Endothelial cell of umbilical vein (primary cell): ENCODE results near the gene TNFRSF21. TPM values are rescaled to one million over a fixed set of nuclear protein-coding genes. Genes with fewer than 3 reads are reported as not detected.

Experiments used
- BruUV-seq: library from RNA; stranded (reverse); fragments of 400-500 nt; replicated peaks from 2 replicates; lab custom pipeline; 2021; lab: Mats Ljungman, UMichigan
- CTCF ChIA-PET: fragments of 300-600, 350-600 bp; sonication (Branson Sonifier 250); formaldehyde crosslinking; loops from one replicate; lab custom pipeline; 2021; ENCODE audit warnings: antibody characterized with exemption, inconsistent platforms; lab: Charles Lee
- POLR2A ChIA-PET: fragments of 300-600, 350-600 bp; sonication (Branson Sonifier 250); formaldehyde crosslinking; loops from one replicate; lab custom pipeline; 2021; ENCODE audit warnings: antibody characterized with exemption, inconsistent platforms; lab: Charles Lee
- DNase-seq: peaks from one replicate; pipeline ENCODE4 v3.0.0-alpha.2; 2011; ENCODE audit warnings: low read depth, low spot score
- FAIRE-seq: peaks from 2 replicates; lab custom pipeline; 2011; peaks lifted over from hg19 to GRCh38; lab: Jason Lieb, UNC
- H2AFZ ChIP-seq: 2 replicates; pipeline ENCODE4 v1.6.0; 2012; ENCODE audit warnings: low read depth, low read length, control low read depth, inconsistent platforms
- H3K27ac ChIP-seq: 2 replicates; pipeline ENCODE4 v1.5.1; 2011; ENCODE audit warnings: low read depth, mild to moderate bottlenecking, control low read depth, low read length, moderate library complexity; ENCODE audit not compliant: insufficient read depth
- H3K27me3 ChIP-seq, 2 experiments: 2 replicates each; pipeline versions ENCODE4 v1.6.0 to v1.6.1; 2011; ENCODE audit warnings: low read length in 2 of 2, mixed read lengths in 1 of 2; ENCODE audit not compliant: control insufficient read depth in 2 of 2, insufficient read depth in 2 of 2
- H3K36me3 ChIP-seq, 2 experiments: 2 replicates in 1 of 2; 3 replicates in 1 of 2; pipeline ENCODE4 v1.5.1; 2011; ENCODE audit warnings: low read length in 2 of 2, mild to moderate bottlenecking in 1 of 2, moderate library complexity in 1 of 2; ENCODE audit not compliant: control insufficient read depth in 2 of 2, insufficient read depth in 2 of 2; ENCODE audit errors: extremely low read depth in 1 of 2
- H3K4me1 ChIP-seq: 3 replicates; pipeline ENCODE4 v1.5.1; 2011; ENCODE audit warnings: mild to moderate bottlenecking, low read length; ENCODE audit not compliant: control insufficient read depth, insufficient read depth; ENCODE audit errors: extremely low read depth
- H3K4me2 ChIP-seq: 2 replicates; pipeline ENCODE4 v1.6.1; 2011; ENCODE audit warnings: low read length, control low read depth, mixed read lengths; ENCODE audit not compliant: insufficient read depth
- H3K4me3 ChIP-seq, 3 experiments: fragments of 200-600 bp in 1 of 3; sonication (generic), shearing (Covaris generic) in 1 of 3; replicated peaks in 1 of 3; 2 replicates each; pipeline ENCODE4 v1.5.1; 2011 to 2016; ENCODE audit warnings: control low read depth in 3 of 3, low read length in 3 of 3, mild to moderate bottlenecking in 2 of 3, inconsistent platforms in 1 of 3, low read depth in 1 of 3, moderate library complexity in 1 of 3; ENCODE audit not compliant: insufficient read depth in 1 of 3
- H3K79me2 ChIP-seq: 2 replicates; pipeline ENCODE4 v1.6.0; 2012; ENCODE audit warnings: low read length, inconsistent platforms; ENCODE audit not compliant: control insufficient read depth, insufficient read depth
- H3K9ac ChIP-seq: replicated peaks from 2 replicates; pipeline ENCODE3; 2011; ENCODE audit warnings: low read length, control low read depth; ENCODE audit not compliant: insufficient read depth; ENCODE audit errors: extremely low read depth
- H3K9me1 ChIP-seq: replicated peaks from 3 replicates; pipeline ENCODE4 v1.6.0; 2011; ENCODE audit warnings: mild to moderate bottlenecking, low read length; ENCODE audit not compliant: control insufficient read depth, insufficient read depth; ENCODE audit errors: extremely low read depth
- H3K9me3 ChIP-seq: replicated peaks from 2 replicates; pipeline ENCODE4 v1.5.1; 2012; ENCODE audit warnings: low read length, inconsistent platforms; ENCODE audit not compliant: control insufficient read depth, insufficient read depth
- H4K20me1 ChIP-seq: replicated peaks from 2 replicates; pipeline ENCODE3; 2011; ENCODE audit warnings: mild to moderate bottlenecking, low read length; ENCODE audit not compliant: control insufficient read depth, insufficient read depth; ENCODE audit errors: extremely low read depth
- EZH2 ChIP-seq: IDR thresholded peaks from 2 replicates; pipeline ENCODE4 v1.6.1; 2012; ENCODE audit warnings: borderline replicate concordance, low read depth, mild to moderate bottlenecking, moderate library complexity, low read length, inconsistent platforms; ENCODE audit not compliant: severe bottlenecking
- FOS ChIP-seq: IDR thresholded peaks from 2 replicates; pipeline ENCODE4 v1.6.1; 2011; ENCODE audit warnings: mild to moderate bottlenecking, low read length, moderate library complexity, borderline replicate concordance; ENCODE audit not compliant: insufficient read depth
- POLR2A ChIP-seq: IDR thresholded peaks from 2 replicates; pipeline ENCODE4 v1.6.1; 2012; ENCODE audit warnings: low read depth, mild to moderate bottlenecking, control low read depth, low read length
- POLR2AphosphoS5 ChIP-seq: IDR thresholded peaks from 2 replicates; pipeline ENCODE4 v1.6.1; 2012; ENCODE audit warnings: low read depth, mild to moderate bottlenecking, control low read depth, low read length, moderate library complexity; ENCODE audit not compliant: insufficient read depth
- dilution Hi-C: fragments of 300-500 bp; cut with MboI; formaldehyde crosslinking; loops from one replicate; pipeline ENCODE4 v1.15.0; 2019; ENCODE audit warnings: low sequenced_read_pairs; ENCODE audit not compliant: extremely low pct_ligation_motif_present
- intact Hi-C: fragments of 100-400 bp; cut with micrococcal nuclease; formaldehyde crosslinking; loops from one replicate; pipeline ENCODE4 v1.10.0; 2022
- polyA plus RNA-seq, 4 experiments: library from polyadenylated mRNA; depleted of rRNA in 3 of 4; stranded (reverse) in 3 of 4; unstranded in 1 of 4; fragments of >200 nt; gene quantifications; 2 replicates each; pipeline versions ENCODE4 v1.2.1 to v1.2.3, GENCODE V29; 2011 to 2012; ENCODE audit warnings: missing spikeins in 1 of 4
- total RNA-seq: library from RNA; stranded (reverse); gene quantifications from 2 replicates; pipeline ENCODE4 v1.2.3, GENCODE V29; 2021
- TF ChIP-seq, protein P1 (sequence below): IDR thresholded peaks from 2 replicates; pipeline ENCODE4 v1.6.1; 2011; ENCODE audit not compliant: insufficient read depth, insufficient read length

The TNFRSF21 gene
- total and polyA plus RNA-seq, 2 donors (not counting 3 experiments of a cell fraction or from before 2014, with no cell fraction given): 26.0 to 40.6 TPM

DNA sequence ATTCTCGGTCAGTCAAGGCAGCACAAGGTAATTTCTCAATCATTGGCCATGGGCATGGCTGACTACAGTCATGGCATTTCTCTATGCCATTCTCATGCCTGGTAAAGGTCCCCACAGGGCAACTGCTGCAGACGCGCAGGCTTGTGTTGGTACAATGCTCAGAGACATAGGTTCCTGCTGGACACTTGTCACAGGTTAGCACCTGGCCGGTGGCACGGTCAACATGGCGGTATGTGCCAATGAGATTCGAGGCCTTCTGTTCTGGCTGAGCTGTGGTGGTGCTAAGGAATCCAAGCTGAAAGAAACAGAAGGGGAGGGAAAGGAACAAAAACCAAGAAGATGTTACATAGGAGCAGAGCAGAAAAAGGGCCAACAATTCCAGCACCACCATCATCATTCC is 23.4 kb downstream of the TNFRSF21 start:
- Histone ChIP-seq H3K4me3 (no peak overlapping the region), H3K9ac (no peak overlapping the region), H3K27me3 (no peaks in the 10 kb centered on the region), H3K79me2 (peaks cover 6% of the 10 kb centered on the region), H3K4me2 (no peak overlapping the region), H3K36me3 (peaks cover 15 to 18% of the 10 kb centered on the region in 2 experiments), H4K20me1 (peaks cover 2% of the 10 kb centered on the region), H3K9me1 (no peaks in the 10 kb centered on the region), H3K4me1 (no peaks in the 10 kb centered on the region), H3K9me3 (no peaks in the 10 kb centered on the region), H3K27ac (no peak overlapping the region), H2AFZ (no peak overlapping the region)
- ChIA-PET POLR2A (no interaction called here), CTCF (interaction anchor here (1.4 kb wide), 1 partner anchor 22 kb away, joined by 4 read pairs; no protein-coding TSS in a partner anchor)
- FAIRE-seq (no peak), DNase-seq (no peak)
- TF ChIP-seq EZH2 (no peak), POLR2A (no peak), FOS (no peak)
- dilution Hi-C loops (no loop called here), intact Hi-C loops (no loop called here)
- BruUV-seq: no TSS peak

DNA sequence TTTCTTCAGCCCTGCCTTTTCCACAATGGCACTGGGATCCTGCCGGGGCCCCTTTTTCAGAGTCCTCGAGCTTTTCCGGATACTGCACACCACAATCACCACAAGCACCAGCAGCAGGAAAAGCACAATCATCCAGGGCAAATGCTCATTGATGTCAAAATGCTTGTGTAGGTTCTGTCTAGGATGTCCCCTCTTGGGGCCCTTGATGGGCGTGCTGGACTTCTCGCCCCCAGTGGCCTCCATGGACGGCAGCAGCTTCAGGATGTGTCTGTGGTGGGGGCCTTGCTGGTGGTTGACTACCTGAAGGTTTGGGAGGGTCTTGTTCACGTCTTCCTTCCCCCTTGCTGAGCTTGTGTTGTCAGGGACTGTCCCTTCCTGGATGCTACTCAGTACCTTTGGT is 25.7 kb downstream of the TNFRSF21 start:
- peaks cover 11 to 18% of the 10 kb centered on the region in 2 experiments for H3K36me3 ChIP-seq
- no peaks in the 10 kb centered on the region for H3K9me3 ChIP-seq
- H3K27ac ChIP-seq: no peak overlapping the region
- H3K4me3 ChIP-seq: no peak overlapping the region
- H4K20me1 ChIP-seq: peaks cover 2% of the 10 kb centered on the region
- DNase-seq (no peak), FAIRE-seq (no peak)
- no peak overlapping the region for H3K9ac ChIP-seq
- CTCF ChIA-PET: no interaction called here
- dilution Hi-C loops (no loop called here), intact Hi-C loops (no loop called here)
- TF ChIP-seq POLR2AphosphoS5 (no peak), FOS (no peak)
- TF ChIP-seq, protein P1, sequence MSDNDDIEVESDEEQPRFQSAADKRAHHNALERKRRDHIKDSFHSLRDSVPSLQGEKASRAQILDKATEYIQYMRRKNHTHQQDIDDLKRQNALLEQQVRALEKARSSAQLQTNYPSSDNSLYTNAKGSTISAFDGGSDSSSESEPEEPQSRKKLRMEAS: no peak
- POLR2A ChIA-PET: no interaction called here
- H3K4me1 ChIP-seq: no peaks in the 10 kb centered on the region
- H3K79me2 ChIP-seq: peaks cover 1% of the 10 kb centered on the region
- no peak overlapping the region for H2AFZ ChIP-seq
- no peaks in the 10 kb centered on the region for H3K27me3 ChIP-seq
- H3K9me1 ChIP-seq: no peaks in the 10 kb centered on the region
- H3K4me2 ChIP-seq: no peak overlapping the region
- TSS peak; percentile 24 for BruUV-seq
